K562 (cell line): ENCODE measurements around the gene CD47. TPM values are rescaled to one million over a fixed set of nuclear protein-coding genes. Genes with fewer than 3 reads are reported as not detected.

Experiments used
- ATAC-seq: fragments of 200-7000 bp; cut with Tn5 transposase; 3 replicates; pipeline ENCODE4 v1.9.1; 2020; ENCODE audit warnings: moderate library complexity
- BruUV-seq: library from RNA; stranded (reverse); fragments of 400-500 nt; replicated peaks from 2 replicates; lab custom pipeline; 2021; lab: Mats Ljungman, UMichigan
- CTCF ChIA-PET: fragments of 300-600 bp; formaldehyde crosslinking; extraction: SDS; loops from one replicate; lab custom pipeline; 2021; ENCODE audit warnings: low intra/inter-chr PET ratio; lab: Yijun Ruan, JAX
- POLR2A ChIA-PET: fragments of 300-600, 350-650 bp; sonication (Branson Sonifier 250); formaldehyde crosslinking; extraction: SDS; loops from one replicate; lab custom pipeline; 2021; ENCODE audit warnings: antibody characterized with exemption, inconsistent platforms; lab: Yijun Ruan, JAX
- DNase-seq, 4 experiments: peaks; one replicate each; pipeline versions ENCODE4 v3.0.0 to v3.0.0-alpha.2; 2011 to 2018; ENCODE audit warnings: low spot score in 3 of 4, mixed read lengths in 3 of 4; ENCODE audit errors: extremely low read depth in 1 of 4
- FAIRE-seq: peaks from 2 replicates; lab custom pipeline; 2011; peaks lifted over from hg19 to GRCh38; lab: Jason Lieb, UNC
- H2AFZ ChIP-seq: 2 replicates; pipeline ENCODE4 v1.6.0; 2011; ENCODE audit warnings: low read depth, low read length, control low read depth, inconsistent platforms
- H3K27ac ChIP-seq: fragments of 200-600 bp; 3 replicates; pipeline ENCODE4 v1.8.0; 2011; ENCODE audit warnings: low read depth, mild to moderate bottlenecking, control low read depth, inconsistent platforms, low read length, moderate library complexity, mixed read lengths; ENCODE audit errors: extremely low read depth
- H3K27me3 ChIP-seq, 2 experiments: fragments of 300-600 bp in 1 of 2; 2 replicates in 1 of 2; 3 replicates in 1 of 2; pipeline versions ENCODE4 v1.6.0 to v1.8.0; 2011; ENCODE audit warnings: inconsistent platforms in 2 of 2, low read length in 2 of 2, mild to moderate bottlenecking in 1 of 2, mixed read lengths in 1 of 2, moderate library complexity in 1 of 2; ENCODE audit not compliant: control insufficient read depth in 2 of 2, insufficient read depth in 2 of 2
- H3K36me3 ChIP-seq: fragments of 300-600 bp; 3 replicates; pipeline ENCODE4 v1.8.0; 2011; ENCODE audit warnings: mild to moderate bottlenecking, low read length, inconsistent platforms; ENCODE audit not compliant: control insufficient read depth, insufficient read depth
- H3K4me1 ChIP-seq, 2 experiments: fragments of 200-600 bp in 1 of 2; replicated peaks in 1 of 2; 2 replicates in 1 of 2; 3 replicates in 1 of 2; pipeline versions ENCODE4 v1.5.1 to v1.8.0; 2011; ENCODE audit warnings: inconsistent platforms in 2 of 2, low read length in 2 of 2, mild to moderate bottlenecking in 1 of 2, mixed read lengths in 1 of 2, moderate library complexity in 1 of 2; ENCODE audit not compliant: control insufficient read depth in 2 of 2, insufficient read depth in 2 of 2
- H3K4me2 ChIP-seq: 2 replicates; pipeline ENCODE4 v1.6.1; 2011; ENCODE audit warnings: low read length, control low read depth, inconsistent platforms, mixed read lengths; ENCODE audit not compliant: insufficient read depth
- H3K4me3 ChIP-seq: fragments of 200-600 bp; sonication (generic), shearing (Covaris generic); 2 replicates; pipeline ENCODE4 v1.5.1; 2016; ENCODE audit warnings: control low read depth, inconsistent platforms
- H3K79me2 ChIP-seq: fragments of 200-600 bp; 3 replicates; pipeline ENCODE4 v1.8.0; 2011; ENCODE audit warnings: low read length, inconsistent platforms; ENCODE audit not compliant: control insufficient read depth, insufficient read depth
- H3K9ac ChIP-seq, 2 experiments: 2 replicates each; pipeline versions ENCODE4 v1.6.0 to v1.6.1; 2011; ENCODE audit warnings: low read depth in 2 of 2, low read length in 2 of 2, control low read depth in 1 of 2, inconsistent platforms in 1 of 2, mild to moderate bottlenecking in 1 of 2, mixed read lengths in 1 of 2; ENCODE audit not compliant: insufficient read depth in 1 of 2
- H3K9me1 ChIP-seq: one replicate; pipeline ENCODE4 v1.6.0; 2011; ENCODE audit warnings: inconsistent platforms, mild to moderate bottlenecking, low read length, moderate library complexity; ENCODE audit not compliant: control insufficient read depth, insufficient read depth
- H3K9me3 ChIP-seq: replicated peaks from 2 replicates; pipeline ENCODE4 v1.5.1; 2011; ENCODE audit warnings: low read depth, low read length, inconsistent platforms; ENCODE audit not compliant: control insufficient read depth, insufficient read depth
- H4K20me1 ChIP-seq: replicated peaks from 2 replicates; pipeline ENCODE4 v1.6.1; 2011; ENCODE audit warnings: low read length, inconsistent platforms, mixed read lengths; ENCODE audit not compliant: control insufficient read depth, insufficient read depth
- BRD4 ChIP-seq: fragments of 200-600 bp; sonication (generic); IDR thresholded peaks from 2 replicates; pipeline ENCODE4 v1.6.1; 2017; ENCODE audit warnings: inconsistent platforms
- CLOCK ChIP-seq: fragments of 250-450 bp; sonication (Bioruptor Pico); IDR thresholded peaks from 2 replicates; pipeline ENCODE4 v1.4.0; 2020; ENCODE audit warnings: mild to moderate bottlenecking, moderate library complexity, borderline replicate concordance
- DDX20 ChIP-seq: fragments of 450-650 bp; IDR thresholded peaks from 2 replicates; pipeline ENCODE4 v1.6.1; 2016; ENCODE audit warnings: missing genetic modification characterization, low read depth, mild to moderate bottlenecking, missing compliant biosample characterization, moderate library complexity
- GTF3C2 ChIP-seq: IDR thresholded peaks from 3 replicates; pipeline ENCODE4 v1.6.1; 2011; ENCODE audit warnings: borderline replicate concordance, mild to moderate bottlenecking, moderate library complexity; ENCODE audit not compliant: insufficient read length; ENCODE audit errors: extremely low read depth
- ID3 ChIP-seq, 2 experiments: fragments of 250-450 bp in 1 of 2; fragments of 450-650 bp in 1 of 2; sonication (Bioruptor Pico) in 1 of 2; IDR thresholded peaks; 2 replicates each; pipeline versions ENCODE4 v1.6.1 to v1.8.0; 2016 to 2021; ENCODE audit warnings: mild to moderate bottlenecking in 2 of 2, moderate library complexity in 2 of 2, missing compliant biosample characterization in 1 of 2, missing genetic modification characterization in 1 of 2
- IRF1 ChIP-seq: sonication (generic); formaldehyde crosslinking; IDR thresholded peaks from 2 replicates; pipeline ENCODE4 v1.8.0; 2022; ENCODE audit warnings: missing genetic modification reagents, mild to moderate bottlenecking, borderline replicate concordance
- PTRF ChIP-seq: fragments of 450-650 bp; IDR thresholded peaks from 2 replicates; pipeline ENCODE4 v1.6.1; 2016; ENCODE audit warnings: mild to moderate bottlenecking, missing genetic modification characterization, missing compliant biosample characterization
- RBM25 ChIP-seq: fragments of 200-400 bp; formaldehyde crosslinking; IDR thresholded peaks from 2 replicates; pipeline ENCODE4 v1.6.1; 2018; ENCODE audit warnings: low read length, low read depth, moderate library complexity; ENCODE audit not compliant: severe bottlenecking
- STAT5A ChIP-seq: IDR thresholded peaks from 2 replicates; pipeline ENCODE4 v1.6.1; 2012; ENCODE audit warnings: low read length, inconsistent platforms, borderline replicate concordance
- ZBTB26 ChIP-seq: fragments of 450-650 bp; formaldehyde crosslinking; IDR thresholded peaks from 2 replicates; pipeline ENCODE4 v1.4.0; 2022; ENCODE audit warnings: missing genetic modification characterization
- ZNF324 ChIP-seq: fragments of 250-450 bp; sonication (Bioruptor Pico); IDR thresholded peaks from 2 replicates; pipeline ENCODE4 v1.4.0; 2020; ENCODE audit warnings: mild to moderate bottlenecking
- WGBS: fragments of 100-300 bp; shearing (Covaris generic); methylation state at CpG from one replicate; pipeline ENCODE4 v1.1.6; 2016; ENCODE audit warnings: low coverage, mixed read lengths; ENCODE audit not compliant: insufficient coverage; ENCODE audit errors: missing lambda C conversion rate; 5-methylcytosine and 5-hydroxymethylcytosine counted together
- in situ Hi-C: fragments of 300-500 bp; cut with MboI; formaldehyde crosslinking; loops from 4 replicates; pipeline ENCODE4 v1.15.0; 2018; ENCODE audit warnings: inconsistent platforms, mixed read lengths
- intact Hi-C: fragments of 100-400 bp; cut with micrococcal nuclease; formaldehyde crosslinking; loops from 2 replicates; pipeline ENCODE4 v1.14.2; 2022
- polyA plus RNA-seq, 8 experiments: library from polyadenylated mRNA; depleted of rRNA in 4 of 8; stranded (reverse) in 5 of 8; unstranded in 3 of 8; fragments of >200 nt; fragmentation: Nextera tagmentation in 2 of 8; fragmentation: Illumina TruSeq in 1 of 8; extraction: Ambion mirVana in 2 of 8; extraction: Trizol in 1 of 8; gene quantifications; 2 replicates each; pipeline versions ENCODE4 v1.2.1 to v1.2.3, GENCODE V29; 2011 to 2014; ENCODE audit warnings: inconsistent platforms in 1 of 8, missing spikeins in 1 of 8
- total RNA-seq, 7 experiments: library from RNA; depleted of rRNA in 6 of 7; stranded (reverse); fragments of >200 nt in 6 of 7; fragmentation: Illumina TruSeq in 2 of 7; extraction: Trizol in 2 of 7; gene quantifications; 2 replicates each; pipeline versions ENCODE4 v1.2.1 to v1.2.3, GENCODE V29; 2011 to 2021; ENCODE audit warnings: low replicate concordance in 1 of 7

CD47 gene
- total and polyA plus RNA-seq, 9 of the 15 experiments (the other 6 are each of a cell fraction or from before 2014, with no cell fraction given), result 10.2 to 62.6 (median 36.3) TPM

- H3K27me3 ChIP-seq, result no peaks in the 10 kb centered on the region
- FAIRE-seq, result no peak
- intact Hi-C loops (no loop called here), in situ Hi-C loops (no loop called here)
- peaks cover 5% of the 10 kb centered on the region; the same call in 1 of the 3 replicates for H3K36me3 ChIP-seq
- no TSS peak for BruUV-seq
- ChIA-PET CTCF (no interaction called here), POLR2A (no interaction called here)
- no peak for TF ChIP-seq STAT5A
- TF ChIP-seq DDX20 (tag), result no peak
- TF ChIP-seq CLOCK (CRISPR knock-in tag), result no peak
- no peak for TF ChIP-seq ZBTB26 (CRISPR knock-in tag)
- no peak for TF ChIP-seq RBM25
- no peak for TF ChIP-seq IRF1 (CRISPR knock-in tag)
- no peak for TF ChIP-seq BRD4
- TF ChIP-seq ID3 (CRISPR knock-in tag; IDR thresholded peaks at IDR 0.05), result no peak
- no peak for TF ChIP-seq ID3 (tag; IDR thresholded peaks at IDR 0.05)
- no peak for TF ChIP-seq GTF3C2
- no peak for TF ChIP-seq PTRF (tag)
- no peak for TF ChIP-seq ZNF324 (CRISPR knock-in tag)
- H3K9me1 ChIP-seq, result no peaks in the 10 kb centered on the region
- no peaks in the 10 kb centered on the region for H4K20me1 ChIP-seq
- WGBS, result 67% methylated on average over 1 of the region's 1 CpG
- no peaks in the 10 kb centered on the region for H3K9me3 ChIP-seq
- no peak overlapping the region for H3K9ac ChIP-seq
- no peaks in the 10 kb centered on the region for H3K79me2 ChIP-seq
- H3K4me2 ChIP-seq, result no peak overlapping the region
- no peaks in the 10 kb centered on the region for H3K4me1 ChIP-seq
- DNase-seq, result no peak
- no peak overlapping the region for H2AFZ ChIP-seq
- no peak overlapping the region for H3K27ac ChIP-seq
- no peak for ATAC-seq
- no peak overlapping the region for H3K4me3 ChIP-seq
Observed at GRCh38 chr3:108047987-108048386, 42.8 kb downstream of the CD47 start.
